CD4-positive, alpha-beta T cell treated with Interferon alpha-2 for 1 hour (primary cell): ENCODE results near the gene PRSS22.

ENCODE experiments used
- DNase-seq, 2 donors: peaks; one replicate each; pipeline ENCODE4 v3.0.0-alpha.2; 2020 to 2022

Gene PRSS22

GRCh38 chr16:2811703-2812471 lies 46.1 kb downstream of the PRSS22 start:
- no peak for DNase-seq

- no peak for DNase-seq
Observed at GRCh38 chr16:2810651-2811050, 47.3 kb downstream of the PRSS22 start.

GRCh38 chr16:2809149-2809760 lies 48.7 kb downstream of the PRSS22 start:
- DNase-seq, result no peak

- DNase-seq, result no peak
Observed at GRCh38 chr16:2808181-2808580, 49.8 kb downstream of the PRSS22 start.

- DNase-seq, result no peak
Observed at GRCh38 chr16:2806286-2806685, 51.7 kb downstream of the PRSS22 start.

GRCh38 chr16:2804728-2805127 lies 53.2 kb downstream of the PRSS22 start:
- DNase-seq, result no peak

GRCh38 chr16:2803545-2804195 lies 54.3 kb downstream of the PRSS22 start:
- no peak for DNase-seq
